Measurements from ENCODE around the gene ROBO3. TPM values are rescaled to one million over a fixed set of nuclear protein-coding genes. Genes with fewer than 3 reads are reported as not detected.

ROBO3 gene
- total RNA-seq, 1 donor from 2014 or later, result 5.9 TPM

GRCh38 chr11:124896821-124897391 is 31.7 kb downstream of the ROBO3 start:
- DNase-seq, result no peak
- Mint-ChIP-seq H3K27me3 (ENCODE audit: unreplicated experiment) (peaks cover 3% of the 10 kb centered on the region), H3K9me3 (ENCODE audit: unreplicated experiment) (peaks cover 3% of the 10 kb centered on the region), H3K36me3 (ENCODE audit: unreplicated experiment) (no peaks in the 10 kb centered on the region), H3K4me3 (ENCODE audit: unreplicated experiment) (no peak overlapping the region), H3K4me1 (ENCODE audit: low read depth, unreplicated experiment) (no peaks in the 10 kb centered on the region), H3K27ac (ENCODE audit: unreplicated experiment) (no peak overlapping the region)
- no peak for TF ChIP-seq CTCF (IDR thresholded peaks at IDR 0.05; ENCODE audit: partially characterized antibody, unreplicated experiment)

GRCh38 chr11:124897674-124898262 is 32.5 kb downstream of the ROBO3 start, which contains the start of gene ROBO4:
Gene ROBO4, minus strand, starts transcription at chr11:124897865. Its CDS starts 70 bp downstream, at chr11:124897795.
- no peaks in the 10 kb centered on the region for H3K4me1 Mint-ChIP-seq (ENCODE audit: low read depth, unreplicated experiment)
- H3K27me3 Mint-ChIP-seq (ENCODE audit: unreplicated experiment), result peaks cover 3% of the 10 kb centered on the region
- no peak for TF ChIP-seq CTCF (IDR thresholded peaks at IDR 0.05; ENCODE audit: partially characterized antibody, unreplicated experiment)
- no peak within 1 kb of the TSS for H3K27ac Mint-ChIP-seq (ENCODE audit: unreplicated experiment)
- H3K9me3 Mint-ChIP-seq (ENCODE audit: unreplicated experiment), result peaks cover 3% of the 10 kb centered on the region
- no peak for DNase-seq
- H3K36me3 Mint-ChIP-seq (ENCODE audit: unreplicated experiment), result no peaks in the 10 kb centered on the region
- no peak within 1 kb of the TSS for H3K4me3 Mint-ChIP-seq (ENCODE audit: unreplicated experiment)

- no peak for DNase-seq
- H3K27ac Mint-ChIP-seq (ENCODE audit: unreplicated experiment), result no peak overlapping the region
- peaks cover 3% of the 10 kb centered on the region for H3K27me3 Mint-ChIP-seq (ENCODE audit: unreplicated experiment)
- no peaks in the 10 kb centered on the region for H3K36me3 Mint-ChIP-seq (ENCODE audit: unreplicated experiment)
- no peak overlapping the region for H3K4me3 Mint-ChIP-seq (ENCODE audit: unreplicated experiment)
- H3K4me1 Mint-ChIP-seq (ENCODE audit: low read depth, unreplicated experiment), result no peaks in the 10 kb centered on the region
- no peak for TF ChIP-seq CTCF (IDR thresholded peaks at IDR 0.05; ENCODE audit: partially characterized antibody, unreplicated experiment)
- H3K9me3 Mint-ChIP-seq (ENCODE audit: unreplicated experiment), result peaks cover 3% of the 10 kb centered on the region
These were observed 33.0 kb downstream of the ROBO3 start for GRCh38 chr11:124898263-124898680.

- peaks cover 3% of the 10 kb centered on the region for H3K9me3 Mint-ChIP-seq (ENCODE audit: unreplicated experiment)
- no peak for TF ChIP-seq CTCF (IDR thresholded peaks at IDR 0.05; ENCODE audit: partially characterized antibody, unreplicated experiment)
- H3K4me1 Mint-ChIP-seq (ENCODE audit: low read depth, unreplicated experiment), result no peaks in the 10 kb centered on the region
- H3K36me3 Mint-ChIP-seq (ENCODE audit: unreplicated experiment), result no peaks in the 10 kb centered on the region
- peaks cover 3% of the 10 kb centered on the region for H3K27me3 Mint-ChIP-seq (ENCODE audit: unreplicated experiment)
- no peak for DNase-seq
- H3K4me3 Mint-ChIP-seq (ENCODE audit: unreplicated experiment), result no peak overlapping the region
- H3K27ac Mint-ChIP-seq (ENCODE audit: unreplicated experiment), result no peak overlapping the region
These were observed 33.5 kb downstream of the ROBO3 start for GRCh38 chr11:124898711-124899110.

- peaks cover 3% of the 10 kb centered on the region for H3K27me3 Mint-ChIP-seq (ENCODE audit: unreplicated experiment)
- no peaks in the 10 kb centered on the region for H3K4me1 Mint-ChIP-seq (ENCODE audit: low read depth, unreplicated experiment)
- DNase-seq, result no peak
- no peak overlapping the region for H3K27ac Mint-ChIP-seq (ENCODE audit: unreplicated experiment)
- peaks cover 3% of the 10 kb centered on the region for H3K9me3 Mint-ChIP-seq (ENCODE audit: unreplicated experiment)
- no peak for TF ChIP-seq CTCF (IDR thresholded peaks at IDR 0.05; ENCODE audit: partially characterized antibody, unreplicated experiment)
- no peak overlapping the region for H3K4me3 Mint-ChIP-seq (ENCODE audit: unreplicated experiment)
- no peaks in the 10 kb centered on the region for H3K36me3 Mint-ChIP-seq (ENCODE audit: unreplicated experiment)
These were observed 34.3 kb downstream of the ROBO3 start for GRCh38 chr11:124899383-124900145.

All from glutamatergic neuron (in vitro differentiated cells).